ENCODE measurements around the gene HECW1. TPM values are rescaled to one million over a fixed set of nuclear protein-coding genes. Genes with fewer than 3 reads are reported as not detected.

Gene HECW1
- total and polyA plus RNA-seq, 4 donors: 0.05 TPM; not detected in 3

GRCh38 chr7:43211286-43211685, 98.8 kb downstream of the HECW1 start:
- no peak overlapping the region for H3K27ac ChIP-seq (ENCODE audit: low read depth in 1 of 2, low read length in 2 of 2)
- 71% methylated on average over 5 of the region's 5 CpGs for WGBS
- H3K4me3 ChIP-seq (ENCODE audit: low read depth in 1 of 3, low read length in 3 of 3): no peak overlapping the region
- no peak for TF ChIP-seq CTCF (IDR thresholded peaks at IDR 0.05; ENCODE audit: low read depth, low read length, missing input control)
- no peak for TF ChIP-seq GABPA (IDR thresholded peaks at IDR 0.05 in 1 of 2, conservative IDR thresholded peaks at IDR 0.05 in 1 of 2)
- no peak for DNase-seq (ENCODE audit: low spot score)
- H3K27me3 ChIP-seq (ENCODE audit: control insufficient read depth in 4 of 4, insufficient read depth in 4 of 4, low read length in 3 of 4): peaks cover 0 to 2% (median 0%) of the 10 kb centered on the region in 4 donors
- no peaks in the 10 kb centered on the region for H3K9me3 ChIP-seq (ENCODE audit: control insufficient read depth in 4 of 4, low read length in 3 of 4)
- no peaks in the 10 kb centered on the region for H3K36me3 ChIP-seq (ENCODE audit: control insufficient read depth in 4 of 4, insufficient read depth in 3 of 4, low read depth in 1 of 4, low read length in 3 of 4)
- no peaks in the 10 kb centered on the region for H3K4me1 ChIP-seq (ENCODE audit: control insufficient read depth in 4 of 4, insufficient read depth in 4 of 4, low read length in 3 of 4)
- no peak overlapping the region for H3K9ac ChIP-seq (ENCODE audit: low read depth in 1 of 2, low read length in 2 of 2)

- no peaks in the 10 kb centered on the region for H3K9me3 ChIP-seq (ENCODE audit: control insufficient read depth in 4 of 4, low read length in 3 of 4)
- DNase-seq (ENCODE audit: low spot score): no peak
- no peak overlapping the region for H3K9ac ChIP-seq (ENCODE audit: low read depth in 1 of 2, low read length in 2 of 2)
- H3K36me3 ChIP-seq (ENCODE audit: control insufficient read depth in 4 of 4, insufficient read depth in 3 of 4, low read depth in 1 of 4, low read length in 3 of 4): no peaks in the 10 kb centered on the region
- no peak overlapping the region for H3K27ac ChIP-seq (ENCODE audit: low read depth in 1 of 2, low read length in 2 of 2)
- no peak overlapping the region for H3K4me3 ChIP-seq (ENCODE audit: low read depth in 1 of 3, low read length in 3 of 3)
- peaks cover 0 to 2% (median 0%) of the 10 kb centered on the region in 4 donors for H3K27me3 ChIP-seq (ENCODE audit: control insufficient read depth in 4 of 4, insufficient read depth in 4 of 4, low read length in 3 of 4)
- TF ChIP-seq REST (IDR thresholded peaks at IDR 0.05) (no peak), HNF4A (conservative IDR thresholded peaks at IDR 0.05) (no peak)
- no peaks in the 10 kb centered on the region for H3K4me1 ChIP-seq (ENCODE audit: control insufficient read depth in 4 of 4, insufficient read depth in 4 of 4, low read length in 3 of 4)
These were observed 99.2 kb downstream of the HECW1 start for GRCh38 chr7:43211693-43212092.

- Histone ChIP-seq H3K4me3 (ENCODE audit: low read depth in 1 of 3, low read length in 3 of 3) (no peak overlapping the region), H3K9ac (ENCODE audit: low read depth in 1 of 2, low read length in 2 of 2) (no peak overlapping the region), H3K36me3 (ENCODE audit: control insufficient read depth in 4 of 4, insufficient read depth in 3 of 4, low read depth in 1 of 4, low read length in 3 of 4) (no peaks in the 10 kb centered on the region), H3K9me3 (ENCODE audit: control insufficient read depth in 4 of 4, low read length in 3 of 4) (no peaks in the 10 kb centered on the region), H3K4me1 (ENCODE audit: control insufficient read depth in 4 of 4, insufficient read depth in 4 of 4, low read length in 3 of 4) (no peaks in the 10 kb centered on the region), H3K27ac (ENCODE audit: low read depth in 1 of 2, low read length in 2 of 2) (no peak overlapping the region), H3K27me3 (ENCODE audit: control insufficient read depth in 4 of 4, insufficient read depth in 4 of 4, low read length in 3 of 4) (peaks cover 0 to 4% (median 0%) of the 10 kb centered on the region in 4 donors)
- 64% methylated on average over 3 of the region's 3 CpGs for WGBS
- no peak for DNase-seq (ENCODE audit: low spot score)
- TF ChIP-seq YY1 (IDR thresholded peaks at IDR 0.05) (no peak), TAF1 (conservative IDR thresholded peaks at IDR 0.05) (no peak), HNF4A (conservative IDR thresholded peaks at IDR 0.05) (no peak), MAX (IDR thresholded peaks at IDR 0.05) (no peak), JUND (IDR thresholded peaks at IDR 0.05) (no peak), REST (IDR thresholded peaks at IDR 0.05) (no peak), HNF4G (IDR thresholded peaks at IDR 0.05) (no peak), RXRA (IDR thresholded peaks at IDR 0.05) (no peak), FOXA1 (IDR thresholded peaks at IDR 0.05) (no peak), EGR1 (IDR thresholded peaks at IDR 0.05; ENCODE audit: low read depth in 2 of 2) (no peak), GABPA (IDR thresholded peaks at IDR 0.05 in 1 of 2, conservative IDR thresholded peaks at IDR 0.05 in 1 of 2) (no peak), ZBTB33 (IDR thresholded peaks at IDR 0.05) (no peak), FOXA2 (IDR thresholded peaks at IDR 0.05) (no peak), NR2F2 (IDR thresholded peaks at IDR 0.05) (no peak)
These were observed 100.5 kb downstream of the HECW1 start for GRCh38 chr7:43212921-43213320.
